HG02973 (cell line): ENCODE results near the gene WDTC1.

Experiments
- ATAC-seq: cut with Tn5 transposase; IDR thresholded peaks from one replicate; pipeline ENCODE4 v1.9.1; 2021; ENCODE audit warnings: moderate library complexity; ENCODE audit not compliant: unreplicated experiment

Gene WDTC1

DNA sequence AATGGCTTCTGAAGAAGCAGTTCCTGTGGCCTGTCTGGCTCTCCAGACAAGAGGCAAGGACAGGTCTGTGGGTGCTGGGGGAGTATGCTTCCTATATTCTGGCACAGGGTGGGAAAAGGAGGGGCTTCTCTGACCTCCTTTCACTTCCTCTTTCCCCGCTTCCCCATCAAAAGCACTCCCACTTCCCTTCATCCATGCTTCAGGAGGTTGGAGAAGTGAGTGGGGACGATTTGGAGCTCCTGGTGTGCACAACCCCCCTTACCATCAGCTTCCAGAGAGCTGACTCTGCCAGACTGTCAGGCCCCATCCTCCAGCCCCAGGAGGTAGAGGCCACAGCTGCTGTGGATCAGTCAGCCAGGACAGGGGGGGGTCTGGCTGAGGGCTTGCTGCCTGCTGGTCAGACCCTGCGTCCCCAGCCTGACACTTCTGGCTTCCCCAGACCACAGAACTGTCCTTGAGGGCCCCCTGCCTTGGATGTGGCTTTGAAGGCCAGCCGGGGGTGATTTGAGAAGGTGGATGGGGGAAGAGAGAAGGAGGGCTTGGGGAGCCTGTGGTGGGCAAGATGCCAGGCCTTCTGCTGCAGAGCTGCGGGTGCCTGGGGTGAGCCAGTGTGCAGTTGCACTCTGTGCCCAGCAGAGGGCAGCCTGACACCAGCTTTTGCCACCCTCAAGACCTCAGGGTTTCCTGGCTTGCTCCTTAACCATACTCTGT, 66.1 kb downstream of the WDTC1 start:
- ATAC-seq = no peak

DNA sequence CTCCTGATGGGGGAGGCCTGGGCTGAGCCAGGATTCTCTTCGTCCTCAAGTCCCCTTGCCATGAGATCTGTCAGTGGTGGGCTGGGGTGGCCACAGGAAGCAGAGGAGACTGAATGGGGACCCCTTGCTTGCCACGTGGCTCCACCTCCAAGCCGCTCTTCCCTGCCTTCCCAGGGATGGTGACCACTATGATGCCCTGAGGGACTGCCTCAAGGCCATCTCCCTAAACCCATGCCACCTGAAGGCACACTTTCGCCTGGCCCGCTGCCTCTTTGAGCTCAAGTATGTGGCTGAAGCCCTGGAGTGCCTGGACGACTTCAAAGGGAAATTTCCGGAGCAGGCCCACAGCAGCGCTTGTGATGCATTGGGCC, 66.6 kb downstream of the WDTC1 start:
- no peak for ATAC-seq

DNA sequence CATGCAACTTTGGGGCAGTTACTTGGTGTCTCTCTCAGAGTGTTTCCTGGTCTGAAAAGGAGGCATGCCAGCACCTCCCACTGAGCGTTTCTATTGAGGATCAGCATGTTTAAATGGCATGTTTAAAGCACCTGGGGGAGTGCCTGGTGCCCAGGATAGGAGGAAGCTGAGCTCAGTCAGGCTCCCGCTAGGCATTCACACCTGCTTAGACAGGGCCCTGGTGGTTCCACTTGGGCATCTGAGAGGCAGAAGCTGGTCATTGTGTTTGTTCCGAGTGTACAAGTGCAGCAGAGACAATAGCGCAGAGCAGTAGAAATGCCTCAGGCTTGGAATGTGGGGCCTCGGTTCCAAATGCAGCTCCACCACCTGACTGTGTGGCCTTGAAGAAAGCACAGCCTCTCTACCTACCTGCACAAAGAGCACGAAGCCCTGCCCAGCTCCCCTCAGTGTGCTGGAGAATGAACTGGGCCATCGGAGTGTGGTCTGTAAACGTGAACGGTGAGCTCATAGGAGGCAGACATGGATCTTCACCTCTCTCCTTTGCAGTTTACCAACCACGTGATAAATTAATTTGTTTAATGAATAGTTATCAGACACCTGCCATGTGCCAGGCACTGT, 67.3 kb downstream of the WDTC1 start:
- no peak for ATAC-seq

GRCh38 chr1:27302612-27303011, 68.2 kb downstream of the WDTC1 start:
- ATAC-seq = no peak

- ATAC-seq = no peak
Measured at GRCh38 chr1:27303509-27303908, 69.1 kb downstream of the WDTC1 start.

DNA sequence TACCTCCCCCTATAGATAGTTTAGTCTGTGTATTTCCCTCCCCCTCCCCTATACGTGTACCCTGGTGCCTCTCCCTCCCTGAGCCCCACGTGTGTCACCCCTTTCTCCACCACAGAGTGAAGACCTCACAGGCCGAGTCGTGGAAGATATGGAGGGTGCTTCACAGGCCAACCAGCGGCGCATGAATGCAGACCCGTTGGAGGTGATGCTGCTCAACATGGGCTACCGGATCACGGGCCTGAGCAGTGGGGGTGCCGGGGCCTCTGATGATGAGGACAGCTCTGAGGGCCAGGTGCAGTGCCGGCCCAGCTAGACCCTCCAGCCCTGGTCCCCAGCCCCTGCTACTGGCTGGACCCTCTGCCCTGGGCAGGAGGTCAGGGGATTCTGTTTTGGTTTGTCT, 71.6 kb downstream of the WDTC1 start:
- ATAC-seq = no peak

GRCh38 chr1:27306892-27307761, 72.7 kb downstream of the WDTC1 start:
- ATAC-seq = no peak

GRCh38 chr1:27307874-27308598, 73.6 kb downstream of the WDTC1 start:
- ATAC-seq = no peak

- no peak for ATAC-seq
Measured at GRCh38 chr1:27314169-27314568, 79.7 kb downstream of the WDTC1 start.

- no peak for ATAC-seq
Measured at GRCh38 chr1:27314737-27315136, 80.3 kb downstream of the WDTC1 start.

GRCh38 chr1:27316860-27317259, 82.4 kb downstream of the WDTC1 start:
- ATAC-seq = no peak

- ATAC-seq = no peak
Measured at GRCh38 chr1:27318136-27318535, 83.7 kb downstream of the WDTC1 start.

GRCh38 chr1:27318596-27318995, 84.2 kb downstream of the WDTC1 start:
- ATAC-seq = no peak

DNA sequence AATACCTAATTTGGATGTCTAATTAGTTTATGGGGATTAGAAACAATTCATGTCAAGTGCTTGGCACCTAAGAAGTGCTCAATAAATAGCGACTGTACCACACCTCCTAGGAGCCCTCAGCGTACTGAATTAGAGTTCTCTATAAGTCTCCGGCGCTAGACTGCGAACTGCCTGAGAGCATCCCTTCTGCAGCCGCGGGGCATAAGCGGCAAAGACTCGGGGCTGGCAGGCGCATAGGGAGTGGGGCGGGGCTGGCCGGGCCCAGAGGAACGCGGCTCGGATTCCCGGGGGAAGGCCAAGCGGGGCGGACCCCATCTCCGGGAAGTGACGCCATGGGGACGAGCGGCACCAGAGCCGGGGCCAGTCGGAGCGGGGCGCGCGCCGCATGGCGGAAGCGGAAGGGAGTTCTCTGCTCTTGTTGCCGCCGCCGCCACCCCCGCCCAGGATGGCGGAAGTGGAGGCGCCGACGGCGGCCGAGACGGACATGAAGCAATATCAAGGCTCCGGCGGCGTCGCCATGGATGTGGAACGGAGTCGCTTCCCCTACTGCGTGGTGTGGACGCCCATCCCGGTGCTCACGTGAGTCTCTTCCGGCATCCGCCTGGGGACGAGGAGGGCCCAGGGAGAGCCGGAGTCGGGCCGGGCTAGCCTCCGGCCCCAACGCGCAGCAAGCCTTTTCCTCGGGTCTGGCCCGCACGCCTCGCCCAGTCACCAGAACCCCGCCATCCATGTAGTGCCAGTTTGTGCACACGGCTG, 87.6 kb downstream of the WDTC1 start, which contains the start of gene TMEM222:
Gene TMEM222 (plus strand): TSS at position 351 of the 756 bp plus-strand sequence. CDS start 35 bp downstream, at position 386.
- ATAC-seq = peak; percentile 81

DNA sequence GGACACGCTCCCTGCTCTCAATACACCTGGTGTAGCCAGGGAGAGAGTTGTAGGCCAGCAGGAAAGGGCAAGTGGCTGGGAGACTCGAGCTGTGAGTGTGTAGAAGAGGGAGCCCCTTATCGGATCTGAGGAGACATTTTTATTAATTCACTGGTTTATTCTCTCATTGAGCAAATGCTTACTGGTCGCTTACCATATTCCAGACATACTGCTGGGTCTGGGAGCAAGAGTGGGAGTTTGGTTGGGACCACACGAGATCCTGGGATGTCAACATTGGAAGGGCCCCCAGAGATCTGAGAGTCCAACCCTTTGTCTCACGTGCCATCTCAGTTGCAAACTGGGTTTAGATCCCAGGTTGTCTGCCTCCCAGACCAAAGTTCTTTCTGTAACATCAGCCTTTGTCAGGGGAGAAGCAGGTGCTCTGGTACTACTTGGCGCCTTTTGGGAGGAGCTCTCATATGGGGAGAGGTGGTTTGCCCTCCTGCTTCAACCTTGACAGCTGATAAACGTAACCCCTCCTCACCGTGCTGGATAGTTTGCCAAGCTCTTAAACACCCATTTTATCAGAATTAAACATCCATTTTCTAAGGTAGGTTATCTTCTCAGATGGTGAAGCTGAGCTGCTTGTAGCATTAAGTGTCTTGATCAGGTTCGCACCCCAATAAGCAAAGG, 88.3 kb downstream of the WDTC1 start:
- peak; percentile 3 for ATAC-seq

GRCh38 chr1:27325286-27325685, 90.9 kb downstream of the WDTC1 start:
- no peak for ATAC-seq

DNA sequence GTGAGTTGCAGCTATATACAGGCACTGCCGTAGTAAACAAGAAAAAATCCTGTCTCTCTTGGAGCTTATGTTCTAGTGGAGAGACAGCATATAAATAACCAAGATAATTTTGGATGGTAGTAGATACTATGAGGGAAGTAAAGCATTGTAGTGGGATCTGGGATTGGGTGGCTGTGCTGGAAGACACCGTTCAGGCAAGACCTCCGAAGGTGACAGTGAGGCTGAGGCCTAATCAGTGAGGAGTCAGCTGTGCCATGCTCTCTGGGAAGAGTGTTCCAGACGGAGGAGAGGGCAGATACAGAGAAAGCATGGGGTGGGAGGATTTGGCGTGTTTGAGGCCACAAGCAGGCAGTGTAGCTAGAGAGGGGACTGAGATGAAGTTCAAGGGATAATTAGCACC, 93.5 kb downstream of the WDTC1 start:
- ATAC-seq = no peak

DNA sequence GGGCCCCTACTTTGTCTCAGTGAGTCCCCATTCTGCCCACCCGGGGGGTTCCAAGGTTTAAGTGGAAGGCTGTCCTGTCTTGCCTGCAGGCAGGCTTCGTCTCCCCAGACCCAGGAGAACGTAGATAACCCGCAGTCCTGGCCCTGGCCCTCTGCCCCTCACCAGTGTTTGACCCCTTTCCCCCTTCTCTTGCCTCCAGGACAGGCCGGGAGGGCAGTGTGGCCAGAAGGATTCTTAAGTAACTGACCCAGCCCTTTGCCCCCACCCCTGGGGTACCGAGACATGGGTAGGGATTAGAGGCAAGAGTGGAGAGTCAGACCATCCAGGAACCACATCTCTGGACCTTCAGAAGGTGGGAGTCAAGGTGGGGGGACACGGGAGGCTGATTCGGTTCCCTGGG, 96.4 kb downstream of the WDTC1 start:
- no peak for ATAC-seq

GRCh38 chr1:27331426-27331825, 97.0 kb downstream of the WDTC1 start:
- no peak for ATAC-seq

GRCh38 chr1:27331922-27332321, 97.5 kb downstream of the WDTC1 start:
- ATAC-seq = no peak
